HL-60/S4 treated with retinoic acid at 250 ng/mL for 4 days and 3 days (cell line): ENCODE data around the gene DIPK1B.
"Not testable (repeated sequence)": the region's sequence is repeated elsewhere in the genome, so short reads cannot be mapped to it uniquely, and the experiment has no call there.

Experiments
- in situ Hi-C: fragments of 300-500 bp; cut with MboI; formaldehyde crosslinking; loops from 2 replicates; pipeline ENCODE4 v1.7.0; 2022; ENCODE audit warnings: low sequenced_read_pairs

Gene DIPK1B

DNA sequence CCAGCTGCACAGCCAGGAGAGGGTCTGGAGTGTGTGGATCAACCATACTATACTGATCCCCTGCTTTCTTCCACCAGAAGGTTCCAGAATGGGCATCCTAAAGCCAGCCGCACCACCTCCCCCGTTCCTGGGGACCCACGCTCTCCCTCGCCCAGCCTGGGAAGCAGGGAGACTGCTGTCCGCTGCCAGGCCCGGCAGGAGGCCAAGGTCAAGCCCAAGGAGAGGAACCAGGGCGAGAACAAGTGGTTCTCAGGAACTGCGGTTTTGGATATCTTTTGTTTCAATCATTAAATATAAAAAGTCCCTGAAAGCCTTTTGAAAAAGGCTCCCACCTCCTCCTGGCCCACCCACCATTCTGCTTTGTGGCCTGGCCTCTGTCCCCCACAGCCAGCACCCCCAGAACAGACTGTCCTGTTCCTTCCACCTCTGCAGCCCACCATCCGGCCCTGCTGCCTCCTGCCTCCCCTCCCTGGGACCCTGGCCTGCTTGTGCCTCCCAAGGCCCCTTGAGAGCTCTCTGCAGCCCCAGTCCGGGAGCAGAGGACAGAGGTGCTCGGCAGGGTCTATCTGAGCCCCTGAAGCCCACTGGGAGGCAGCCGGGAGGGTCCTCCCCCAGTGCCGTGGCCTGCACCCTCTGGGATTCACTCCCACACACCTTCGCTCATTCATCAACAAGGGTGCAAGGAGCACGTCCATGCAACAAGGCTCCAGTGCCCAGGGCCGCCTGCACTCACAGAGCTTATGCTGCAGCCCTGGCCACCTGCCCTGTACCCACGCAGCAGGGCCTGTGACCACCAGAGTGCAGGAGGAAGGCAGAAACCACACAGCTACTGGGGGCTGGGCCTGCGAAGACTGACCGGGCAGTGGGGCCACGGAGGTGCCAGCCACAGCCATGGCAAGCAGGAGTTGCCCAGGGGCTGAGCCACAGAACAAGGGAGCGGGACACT is 36.6 kb downstream of the DIPK1B start:
- in situ Hi-C loops = no loop called here

DNA sequence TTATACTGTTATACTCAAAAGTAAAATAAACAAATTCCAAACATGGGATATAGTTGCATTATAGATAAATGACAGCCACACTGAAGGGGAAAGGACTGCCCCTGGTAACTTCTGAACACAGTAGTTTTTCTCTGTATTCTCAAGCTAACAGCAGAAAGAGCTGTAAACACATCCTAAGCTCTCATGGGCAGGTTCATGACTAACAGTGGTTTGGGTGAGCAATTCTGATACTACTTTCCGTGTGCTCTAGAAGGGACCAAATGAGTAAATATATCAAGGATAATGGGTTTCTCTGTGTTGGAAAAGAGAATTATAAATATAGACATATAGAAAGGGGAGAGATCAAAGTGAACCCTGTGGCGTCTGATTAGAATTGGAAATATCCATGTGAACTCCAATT is 38.2 kb downstream of the DIPK1B start:
- in situ Hi-C loops = no loop called here

GRCh38 chr9:136751244-136751643 is 38.9 kb downstream of the DIPK1B start:
- in situ Hi-C loops = no loop called here

DNA sequence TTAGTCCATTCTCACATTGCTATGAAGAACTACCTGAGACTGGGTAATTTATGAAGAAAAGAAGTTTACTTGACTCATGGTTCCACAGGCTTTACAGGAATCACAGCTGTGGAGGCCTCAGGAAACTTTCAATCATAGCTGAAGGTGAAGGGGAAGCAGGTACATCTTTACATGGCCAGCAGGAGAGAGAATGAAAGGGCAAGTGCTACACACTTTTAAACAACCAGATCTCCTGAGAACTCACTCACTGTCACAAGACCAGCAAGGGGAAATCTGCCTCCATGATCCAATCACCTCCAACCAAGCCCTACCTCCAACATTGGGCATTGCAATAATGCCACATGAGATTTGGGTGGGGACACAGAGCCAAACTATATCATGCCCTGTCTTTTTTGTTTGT is 39.4 kb downstream of the DIPK1B start:
- in situ Hi-C loops = no loop called here

- in situ Hi-C loops = no loop called here
These were observed 41.1 kb downstream of the DIPK1B start for GRCh38 chr9:136753371-136754058.

GRCh38 chr9:136754059-136754572 is 41.7 kb downstream of the DIPK1B start:
- in situ Hi-C loops = no loop called here

- in situ Hi-C loops = no loop called here
These were observed 42.4 kb downstream of the DIPK1B start for GRCh38 chr9:136754626-136755301.

GRCh38 chr9:136755302-136756133 is 43.1 kb downstream of the DIPK1B start:
- in situ Hi-C loops = not testable (repeated sequence)

GRCh38 chr9:136756134-136756438 is 43.7 kb downstream of the DIPK1B start:
- in situ Hi-C loops = no loop called here

- in situ Hi-C loops = no loop called here
These were observed 44.5 kb downstream of the DIPK1B start for GRCh38 chr9:136756836-136757235.

DNA sequence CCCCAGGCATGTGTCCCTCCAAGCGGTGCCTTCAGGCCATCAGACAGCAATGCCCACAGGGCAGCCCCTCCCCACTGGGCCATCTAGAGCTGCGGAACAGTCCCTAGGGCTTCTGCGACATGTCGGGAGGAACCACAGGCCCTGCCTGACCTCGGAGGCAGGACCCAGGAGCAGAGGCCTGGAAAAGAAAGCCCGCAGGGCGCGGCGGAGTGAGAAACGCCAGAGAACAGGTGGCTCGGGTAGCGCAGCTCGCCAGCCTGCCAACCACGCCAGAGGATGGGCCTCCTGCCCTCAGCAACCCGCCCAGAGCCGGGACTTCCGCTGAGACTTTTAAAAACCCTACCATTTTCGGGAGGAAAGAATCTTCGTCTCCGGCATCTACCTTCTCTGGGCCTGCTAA is 45.0 kb downstream of the DIPK1B start:
- in situ Hi-C loops = no loop called here

- in situ Hi-C loops = no loop called here
These were observed 45.4 kb downstream of the DIPK1B start for GRCh38 chr9:136757751-136758140.

GRCh38 chr9:136759001-136759400 is 46.6 kb downstream of the DIPK1B start:
- in situ Hi-C loops = no loop called here

GRCh38 chr9:136759436-136760325 is 47.3 kb downstream of the DIPK1B start:
- in situ Hi-C loops = no loop called here

GRCh38 chr9:136760424-136760823 is 48.1 kb downstream of the DIPK1B start:
- in situ Hi-C loops = no loop called here

DNA sequence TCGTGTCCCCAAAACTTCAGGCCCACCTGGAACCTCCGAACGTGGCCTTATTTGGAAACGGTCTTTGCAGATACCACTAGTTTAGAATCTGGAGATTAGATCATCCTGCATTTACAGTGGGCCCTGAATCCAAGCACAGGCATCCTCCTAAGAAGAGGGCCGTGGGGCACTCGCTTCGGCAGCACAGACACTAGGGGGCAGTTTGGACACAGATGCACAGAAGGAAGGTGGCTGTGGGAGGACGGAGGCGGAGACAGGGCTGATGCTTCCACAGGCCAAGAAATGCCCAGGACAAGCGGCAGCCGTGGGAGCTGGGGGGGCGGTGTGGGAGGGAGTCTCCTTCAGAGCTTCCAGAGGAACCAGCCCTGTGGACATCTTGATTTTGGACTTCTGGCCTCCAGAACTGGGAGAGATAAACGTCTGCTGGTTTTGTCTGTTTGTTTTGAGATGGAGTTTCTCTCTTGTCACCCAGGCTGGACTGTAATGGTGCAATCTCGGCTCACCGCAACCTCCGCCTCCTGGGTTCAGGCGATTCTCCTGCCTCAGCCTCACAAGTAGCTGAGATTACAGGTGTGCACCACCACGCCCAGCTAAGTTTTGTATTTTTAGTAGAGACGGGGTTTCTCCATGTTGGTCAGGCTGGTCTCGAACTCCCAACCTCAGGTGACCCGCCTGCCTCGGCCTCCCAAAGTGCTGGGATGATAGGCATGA is 48.6 kb downstream of the DIPK1B start:
- in situ Hi-C loops = not testable (repeated sequence)

DNA sequence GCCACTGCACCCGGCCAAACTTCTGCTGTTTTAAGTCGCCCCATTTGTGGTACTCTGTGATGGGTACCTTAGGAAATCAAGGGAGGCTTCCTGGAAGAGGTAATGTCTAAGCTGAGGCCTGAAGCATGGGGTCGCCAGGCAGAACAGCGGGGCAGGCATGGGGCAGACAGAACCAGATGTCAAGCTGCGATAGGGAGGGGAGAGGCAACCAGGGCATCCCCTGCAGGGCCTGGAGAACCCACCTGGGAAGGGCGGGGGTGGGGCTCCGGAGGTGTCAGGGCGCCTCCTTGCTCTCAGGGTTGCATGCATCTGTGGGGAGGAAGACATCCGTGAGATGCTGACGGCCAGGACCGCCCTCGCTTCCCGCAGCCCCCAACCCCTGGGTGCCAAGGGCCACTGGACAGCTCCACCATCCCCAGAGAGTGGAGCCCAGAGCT is 49.2 kb downstream of the DIPK1B start:
- in situ Hi-C loops = no loop called here

GRCh38 chr9:136762221-136762691 is 49.9 kb downstream of the DIPK1B start:
- in situ Hi-C loops = no loop called here
